ENCODE results near the gene RPL28.

The RPL28 gene

GRCh38 chr19:55385724-55386492 is at the start of gene RPL28:
Gene RPL28, plus strand, starts transcription at chr19:55385932. Its CDS starts 426 bp downstream, at chr19:55386358.
- peak within 1 kb of the TSS; percentile 99 for H3K4me3 ChIP-seq (ENCODE audit: low read depth, low read length)
- TF ChIP-seq CTCF (IDR thresholded peaks at IDR 0.05; ENCODE audit: borderline replicate concordance, insufficient read depth, low read depth, low read length), result no peak

DNA sequence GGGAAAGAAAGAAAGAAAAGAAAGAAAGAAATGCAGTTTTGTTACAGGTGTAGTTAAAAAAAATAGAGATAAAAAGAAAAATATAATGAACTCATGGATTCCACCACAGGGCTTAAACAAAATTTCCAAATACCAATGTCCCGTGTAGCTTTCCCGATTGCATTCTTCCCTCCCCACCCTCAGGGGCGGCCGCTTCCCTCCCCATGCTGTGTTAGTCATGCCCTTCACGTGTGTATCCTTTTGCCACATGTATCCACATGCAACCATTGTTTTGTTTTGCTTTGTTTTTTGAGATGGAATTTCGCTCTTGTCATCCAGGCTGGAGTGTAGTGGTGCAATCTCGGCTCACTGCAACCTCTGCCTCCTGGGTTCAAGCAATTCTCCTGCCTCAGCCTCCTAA is 49.6 kb upstream of the RPL28 start:
- no peak overlapping the region for H3K4me3 ChIP-seq (ENCODE audit: low read depth, low read length)
- no peak for TF ChIP-seq CTCF (IDR thresholded peaks at IDR 0.05; ENCODE audit: borderline replicate concordance, insufficient read depth, low read depth, low read length)

GRCh38 chr19:55339105-55339888 is 46.4 kb upstream of the RPL28 start, which contains the start of gene KMT5C:
Gene KMT5C, plus strand, starts transcription at chr19:55339876. Its CDS starts 2,061 bp downstream, at chr19:55341937.
- no peak for TF ChIP-seq CTCF (IDR thresholded peaks at IDR 0.05; ENCODE audit: borderline replicate concordance, insufficient read depth, low read depth, low read length)
- H3K4me3 ChIP-seq (ENCODE audit: low read depth, low read length), result peak within 1 kb of the TSS; percentile 72

- no peak for TF ChIP-seq CTCF (IDR thresholded peaks at IDR 0.05; ENCODE audit: borderline replicate concordance, insufficient read depth, low read depth, low read length)
- H3K4me3 ChIP-seq (ENCODE audit: low read depth, low read length), result peak overlapping the region; percentile 72
Observed at GRCh38 chr19:55339889-55340783, 45.6 kb upstream of the RPL28 start.

DNA sequence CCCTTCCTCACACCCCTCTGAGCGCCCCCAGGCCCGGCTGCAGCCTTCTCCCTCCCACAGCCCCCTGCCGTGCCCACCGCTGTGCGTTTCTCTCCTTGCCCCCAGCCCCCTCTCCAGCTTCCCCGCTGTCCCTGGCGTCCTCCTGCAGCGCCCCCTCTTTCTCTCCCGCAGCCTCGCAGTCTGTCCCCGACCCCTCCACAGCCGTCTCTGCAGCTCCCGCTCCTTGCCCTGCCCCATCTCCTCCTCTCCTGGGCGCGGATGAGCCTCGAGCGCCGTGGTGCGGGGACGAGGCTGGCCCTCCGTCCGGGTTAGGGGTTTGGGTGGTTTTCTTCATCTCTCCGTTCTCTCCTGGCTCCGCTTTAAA is 45.0 kb upstream of the RPL28 start:
- peak overlapping the region; percentile 72 for H3K4me3 ChIP-seq (ENCODE audit: low read depth, low read length)
- no peak for TF ChIP-seq CTCF (IDR thresholded peaks at IDR 0.05; ENCODE audit: borderline replicate concordance, insufficient read depth, low read depth, low read length)

DNA sequence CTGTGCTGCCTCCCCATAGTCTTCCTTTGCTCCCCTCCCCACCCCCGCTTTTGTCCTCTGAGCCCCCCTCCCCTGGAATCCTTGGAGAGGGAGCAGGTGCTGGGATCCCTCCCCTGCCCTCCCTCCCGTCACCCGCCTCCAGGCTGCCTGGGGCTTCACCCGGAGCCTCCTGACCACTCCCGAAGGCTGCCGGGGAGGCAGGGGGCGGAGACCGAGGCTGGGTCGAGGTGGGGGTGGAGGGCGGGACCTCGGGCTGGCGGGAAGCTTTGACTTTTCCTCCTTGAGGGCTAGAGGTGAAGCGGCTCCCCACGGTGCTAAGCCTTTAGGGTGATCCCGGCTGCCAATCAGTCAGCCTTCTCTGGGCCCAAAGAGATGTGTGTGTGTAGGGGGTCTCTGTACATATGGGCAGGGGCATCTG is 44.6 kb upstream of the RPL28 start:
- peak overlapping the region; percentile 72 for H3K4me3 ChIP-seq (ENCODE audit: low read depth, low read length)
- TF ChIP-seq CTCF (IDR thresholded peaks at IDR 0.05; ENCODE audit: borderline replicate concordance, insufficient read depth, low read depth, low read length), result no peak
